Measurements from ENCODE around the gene FAM171A1. TPM values are rescaled to one million over a fixed set of nuclear protein-coding genes. Genes with fewer than 3 reads are reported as not detected.
A peak's percentile ranks its signal among the peaks of the same experiment; 100 is the strongest.
"Not testable (repeated sequence)": the region's sequence is repeated elsewhere in the genome, so short reads cannot be mapped to it uniquely, and the experiment has no call there.

FAM171A1 gene
- total and polyA plus RNA-seq, 5 donors, result 9.3 to 15.0 (median 13.6) TPM

DNA sequence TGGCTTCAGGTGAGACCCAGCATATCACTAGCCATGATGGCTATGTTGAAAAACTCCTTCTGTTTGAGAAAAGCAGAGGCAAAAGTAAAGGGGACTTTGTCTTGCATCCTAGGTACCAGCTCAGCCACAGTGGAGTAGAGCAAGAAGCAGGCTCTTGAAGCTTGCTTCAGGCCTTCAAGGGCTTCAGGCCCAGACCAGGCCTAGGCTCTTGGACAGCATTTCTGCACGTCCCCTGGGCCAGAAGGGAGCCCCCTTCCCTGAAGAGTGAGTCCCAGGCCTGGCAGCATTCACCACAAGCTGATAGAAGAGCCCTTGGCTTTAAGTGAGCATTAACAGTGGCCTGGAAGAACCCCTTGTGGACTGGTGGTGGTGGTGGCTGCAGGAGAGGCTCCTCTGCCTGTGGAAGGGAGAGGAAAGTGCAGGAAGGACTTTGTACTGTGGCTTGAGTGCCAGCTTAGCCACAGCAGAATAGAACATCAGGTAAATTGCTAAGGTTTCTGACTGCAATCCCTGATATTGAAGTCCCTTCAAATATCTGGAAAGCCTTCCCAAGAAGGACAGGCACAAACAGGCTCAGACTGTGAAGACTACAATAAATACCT is 28.1 kb upstream of the FAM171A1 start:
- 60% methylated on average over 1 of the region's 1 CpG for WGBS
- Histone ChIP-seq H3K27ac (ENCODE audit: low read length) (no peak overlapping the region), H3K4me1 (ENCODE audit: control insufficient read depth, insufficient read depth, low read length) (no peaks in the 10 kb centered on the region), H3K9me3 (ENCODE audit: control insufficient read depth, low read length) (no peaks in the 10 kb centered on the region), H3K4me3 (ENCODE audit: low read length) (no peak overlapping the region), H3K27me3 (ENCODE audit: control insufficient read depth, insufficient read depth) (no peaks in the 10 kb centered on the region)
- no peak for ATAC-seq
- DNase-seq, result no peak
- intact Hi-C loops (cut with DNase I), result no loop called here

DNA sequence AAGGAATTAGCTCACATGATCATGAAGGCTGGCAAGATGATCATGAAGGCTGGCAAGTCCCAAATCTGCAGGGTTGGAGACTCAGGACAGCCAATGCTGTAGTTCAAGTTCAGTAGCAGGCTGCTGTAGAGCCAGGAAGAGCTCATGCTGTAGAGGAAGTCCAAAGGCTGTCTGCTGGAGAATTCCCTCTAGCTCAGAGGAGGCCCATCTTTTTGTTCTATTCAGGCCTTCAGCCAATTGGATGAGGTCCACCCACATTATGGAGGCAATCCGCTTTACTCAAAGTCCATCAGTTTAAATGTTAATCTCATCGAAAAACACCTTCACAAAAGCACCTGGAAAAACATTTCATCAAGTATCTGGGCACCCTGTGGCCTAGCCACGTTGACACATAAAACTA is 24.8 kb upstream of the FAM171A1 start:
- DNase-seq (no peak), ATAC-seq (no peak)
- Histone ChIP-seq H3K27me3 (ENCODE audit: control insufficient read depth, insufficient read depth) (no peaks in the 10 kb centered on the region), H3K4me3 (ENCODE audit: low read length) (no peak overlapping the region), H3K9me3 (ENCODE audit: control insufficient read depth, low read length) (no peaks in the 10 kb centered on the region), H3K4me1 (ENCODE audit: control insufficient read depth, insufficient read depth, low read length) (no peaks in the 10 kb centered on the region), H3K27ac (ENCODE audit: low read length) (no peak overlapping the region)
- intact Hi-C loops (cut with DNase I), result no loop called here
- 85% methylated on average over 3 of the region's 3 CpGs for WGBS

- no peaks in the 10 kb centered on the region for H3K9me3 ChIP-seq (ENCODE audit: control insufficient read depth, low read length)
- no peak overlapping the region for H3K27ac ChIP-seq (ENCODE audit: low read length)
- 52% methylated on average over 4 of the region's 4 CpGs for WGBS
- DNase-seq (no peak), ATAC-seq (no peak)
- H3K4me1 ChIP-seq (ENCODE audit: control insufficient read depth, insufficient read depth, low read length), result no peaks in the 10 kb centered on the region
- no peak overlapping the region for H3K4me3 ChIP-seq (ENCODE audit: low read length)
- intact Hi-C loops (cut with DNase I), result no loop called here
- no peaks in the 10 kb centered on the region for H3K27me3 ChIP-seq (ENCODE audit: control insufficient read depth, insufficient read depth)
These were observed 22.2 kb upstream of the FAM171A1 start for GRCh38 chr10:15393139-15393825.

DNA sequence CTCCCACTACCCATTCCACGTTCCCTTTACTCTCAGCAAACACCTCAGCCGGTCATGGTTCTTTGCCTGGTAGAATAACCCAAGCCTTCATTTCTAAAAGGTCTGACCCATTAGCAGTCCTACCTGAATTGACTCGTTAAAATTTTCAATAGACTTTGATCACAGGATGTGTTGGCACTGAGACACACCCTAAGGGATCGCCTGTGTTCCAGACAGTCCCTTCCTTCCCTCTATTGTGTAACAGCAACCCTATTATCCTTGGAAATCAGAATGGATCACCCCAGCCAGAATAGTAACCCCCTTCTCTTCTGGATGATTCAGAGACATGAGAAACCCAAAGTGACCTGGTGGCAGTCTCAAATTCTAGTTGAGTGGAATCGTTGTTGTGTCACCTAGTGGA is 20.4 kb upstream of the FAM171A1 start:
- ATAC-seq (peak; percentile 51 to 61), DNase-seq (no peak)
- no peaks in the 10 kb centered on the region for H3K4me1 ChIP-seq (ENCODE audit: control insufficient read depth, insufficient read depth, low read length)
- H3K4me3 ChIP-seq (ENCODE audit: low read length), result no peak overlapping the region
- H3K9me3 ChIP-seq (ENCODE audit: control insufficient read depth, low read length), result no peaks in the 10 kb centered on the region
- no peaks in the 10 kb centered on the region for H3K27me3 ChIP-seq (ENCODE audit: control insufficient read depth, insufficient read depth)
- intact Hi-C loops (cut with DNase I), result no loop called here
- WGBS, result 76% methylated on average over 5 of the region's 5 CpGs
- no peak overlapping the region for H3K27ac ChIP-seq (ENCODE audit: low read length)

GRCh38 chr10:15388172-15388571 is 17.1 kb upstream of the FAM171A1 start:
- H3K4me3 ChIP-seq (ENCODE audit: low read length); DNase-seq; ATAC-seq; H3K27me3 ChIP-seq (ENCODE audit: control insufficient read depth, insufficient read depth); intact Hi-C loops (cut with DNase I); H3K9me3 ChIP-seq (ENCODE audit: control insufficient read depth, low read length); H3K4me1 ChIP-seq (ENCODE audit: control insufficient read depth, insufficient read depth, low read length); H3K27ac ChIP-seq (ENCODE audit: low read length): not testable (repeated sequence)
- WGBS, result 92% methylated on average over 7 of the region's 7 CpGs

- H3K9me3 ChIP-seq (ENCODE audit: control insufficient read depth, low read length), result no peaks in the 10 kb centered on the region
- no peaks in the 10 kb centered on the region for H3K4me1 ChIP-seq (ENCODE audit: control insufficient read depth, insufficient read depth, low read length)
- WGBS, result 42% methylated on average over 5 of the region's 5 CpGs
- H3K27ac ChIP-seq (ENCODE audit: low read length), result no peak overlapping the region
- H3K27me3 ChIP-seq (ENCODE audit: control insufficient read depth, insufficient read depth), result no peaks in the 10 kb centered on the region
- intact Hi-C loops (cut with DNase I), result no loop called here
- ATAC-seq (peak in 1 of 2 donors; percentile 30), DNase-seq (no peak)
- H3K4me3 ChIP-seq (ENCODE audit: low read length), result no peak overlapping the region
These were observed 15.9 kb upstream of the FAM171A1 start for GRCh38 chr10:15387021-15387420.

DNA sequence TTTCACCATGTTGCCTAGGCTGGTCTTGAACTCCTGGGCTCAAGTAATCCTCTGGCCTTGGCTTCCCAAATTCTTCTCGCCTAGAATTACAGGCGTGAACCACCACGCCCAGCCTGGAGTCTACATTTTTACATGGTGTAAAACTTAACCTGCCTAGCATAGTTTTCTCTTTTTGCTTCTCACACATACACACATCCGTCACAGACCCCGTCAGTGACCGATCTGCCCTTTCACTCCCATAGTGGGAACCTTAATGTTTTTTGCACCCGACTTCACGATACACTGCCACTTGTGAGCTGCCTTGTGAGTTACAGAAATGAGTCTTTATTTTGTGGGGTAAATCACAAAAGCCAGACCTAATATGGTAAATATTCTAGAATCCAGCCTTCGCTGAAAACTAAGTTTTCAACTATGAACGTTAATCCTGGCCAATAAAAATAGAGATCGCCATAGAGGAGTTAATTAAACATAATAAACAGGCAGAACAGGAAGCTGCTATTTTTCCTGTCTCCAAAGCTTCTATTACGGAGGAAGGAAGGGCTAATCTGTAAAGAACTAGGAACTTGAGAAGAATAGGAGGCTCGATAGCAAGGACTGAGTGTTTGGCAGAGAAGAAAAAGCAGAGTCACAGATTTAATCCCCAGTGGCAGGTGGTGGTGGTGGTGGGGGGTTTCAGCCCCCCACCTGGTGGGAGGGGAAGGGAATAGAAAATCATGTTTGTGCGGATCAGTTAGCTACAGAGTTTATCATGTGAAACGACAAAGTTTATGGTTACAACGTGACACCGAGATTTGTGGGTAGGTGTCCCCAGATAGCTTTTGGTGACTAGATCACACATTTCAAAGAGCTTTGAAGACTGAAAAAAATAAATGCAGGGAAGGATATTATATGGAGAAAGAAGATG is 14.7 kb upstream of the FAM171A1 start:
- WGBS, result 57% methylated on average over 17 of the region's 17 CpGs
- intact Hi-C loops (cut with DNase I), result no loop called here
- DNase-seq (peak in 2 of 3 donors; percentile 29 to 49), ATAC-seq (peak; percentile 61 to 90)
- Histone ChIP-seq H3K27ac (ENCODE audit: low read length) (no peak overlapping the region), H3K4me1 (ENCODE audit: control insufficient read depth, insufficient read depth, low read length) (no peaks in the 10 kb centered on the region), H3K27me3 (ENCODE audit: control insufficient read depth, insufficient read depth) (no peaks in the 10 kb centered on the region), H3K4me3 (ENCODE audit: low read length) (no peak overlapping the region), H3K9me3 (ENCODE audit: control insufficient read depth, low read length) (no peaks in the 10 kb centered on the region)

DNA sequence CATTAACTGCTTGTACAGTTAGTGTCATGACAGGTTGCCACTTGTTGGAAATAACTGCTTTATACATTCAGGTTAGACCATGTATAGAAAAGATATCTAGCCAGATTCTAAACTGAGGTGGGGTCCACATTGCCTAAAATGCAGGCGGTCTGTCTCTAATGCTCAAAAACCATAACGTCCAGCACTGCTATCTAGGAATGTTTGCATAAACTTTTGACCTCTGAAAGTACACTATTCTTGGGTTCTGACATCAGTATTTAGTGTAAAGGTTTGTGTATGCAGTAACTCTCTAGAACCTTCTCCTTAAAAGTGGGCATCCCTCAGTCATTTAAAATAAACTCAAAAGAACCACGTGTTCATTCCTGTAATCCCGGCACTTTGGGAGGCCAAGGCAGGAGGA is 10.3 kb upstream of the FAM171A1 start:
- no peak overlapping the region for H3K4me3 ChIP-seq (ENCODE audit: low read length)
- 49% methylated on average over 4 of the region's 4 CpGs for WGBS
- intact Hi-C loops (cut with DNase I), result no loop called here

GRCh38 chr10:15379078-15379477 is 8.0 kb upstream of the FAM171A1 start:
- ATAC-seq, result peak in 1 of 2 donors; percentile 50
- intact Hi-C loops (cut with DNase I), result no loop called here
- 71% methylated on average over 5 of the region's 5 CpGs for WGBS

More for the DNA sequence above, 10.3 kb upstream of the FAM171A1 start:
- no peaks in the 10 kb centered on the region for H3K4me1 ChIP-seq (ENCODE audit: control insufficient read depth, insufficient read depth, low read length)
- no peak for ATAC-seq
- no peak for DNase-seq
- no peaks in the 10 kb centered on the region for H3K27me3 ChIP-seq (ENCODE audit: control insufficient read depth, insufficient read depth)
- no peaks in the 10 kb centered on the region for H3K9me3 ChIP-seq (ENCODE audit: control insufficient read depth, low read length)
- H3K27ac ChIP-seq (ENCODE audit: low read length), result no peak overlapping the region

DNA sequence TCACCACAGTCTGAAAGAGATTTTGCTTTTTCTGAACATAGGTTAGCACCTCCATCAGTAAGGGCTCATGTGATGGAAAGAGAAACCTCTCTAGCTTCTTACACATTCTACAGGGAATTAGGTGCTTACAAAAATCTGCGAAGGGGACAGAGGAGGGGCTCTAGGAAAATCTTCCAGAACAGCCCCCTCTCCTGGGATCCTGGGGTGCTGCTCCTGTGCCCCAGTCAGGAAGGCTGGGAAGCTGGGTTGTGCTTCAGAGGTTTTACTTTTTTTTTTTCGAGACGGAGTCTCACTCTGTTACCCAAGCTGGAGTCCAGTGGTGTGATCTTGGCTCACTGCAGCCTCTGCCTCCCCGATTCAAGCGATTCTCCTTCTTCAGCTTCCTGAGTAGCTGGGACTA is 7.5 kb upstream of the FAM171A1 start:
- Histone ChIP-seq H3K9me3 (ENCODE audit: control insufficient read depth, low read length) (no peaks in the 10 kb centered on the region), H3K4me1 (ENCODE audit: control insufficient read depth, insufficient read depth, low read length) (no peaks in the 10 kb centered on the region), H3K27me3 (ENCODE audit: control insufficient read depth, insufficient read depth) (no peaks in the 10 kb centered on the region), H3K27ac (ENCODE audit: low read length) (no peak overlapping the region), H3K4me3 (ENCODE audit: low read length) (no peak overlapping the region)
- 63% methylated on average over 5 of the region's 5 CpGs for WGBS
- ATAC-seq (peak in 1 of 2 donors; percentile 39), DNase-seq (no peak)
- intact Hi-C loops (cut with DNase I), result no loop called here

More at GRCh38 chr10:15379078-15379477, 8.0 kb upstream of the FAM171A1 start:
- Histone ChIP-seq H3K4me3 (ENCODE audit: low read length) (no peak overlapping the region), H3K27me3 (ENCODE audit: control insufficient read depth, insufficient read depth) (no peaks in the 10 kb centered on the region), H3K4me1 (ENCODE audit: control insufficient read depth, insufficient read depth, low read length) (no peaks in the 10 kb centered on the region), H3K9me3 (ENCODE audit: control insufficient read depth, low read length) (no peaks in the 10 kb centered on the region), H3K27ac (ENCODE audit: low read length) (no peak overlapping the region)
- DNase-seq, result no peak

DNA sequence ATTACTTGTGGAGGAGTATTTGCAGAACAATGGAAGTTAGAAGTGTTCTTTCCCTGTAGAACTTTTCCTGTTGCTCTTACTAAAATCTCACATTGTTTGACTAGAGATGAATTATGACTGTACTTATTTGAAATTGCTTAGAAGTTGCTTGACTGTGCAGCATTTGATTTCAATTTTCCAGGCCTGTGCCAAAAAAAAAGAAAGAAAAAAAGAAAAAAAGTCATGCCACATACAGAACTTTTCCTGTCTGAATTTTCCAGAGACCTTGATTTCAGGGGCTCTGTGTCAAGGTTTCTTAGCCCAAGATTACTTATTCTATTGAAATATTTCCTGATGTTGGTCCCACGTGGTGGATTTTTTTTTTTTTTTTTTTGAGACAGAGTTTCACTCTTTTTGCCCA is 3.5 kb upstream of the FAM171A1 start:
- 17% methylated on average over 1 of the region's 1 CpG for WGBS
- no peak for DNase-seq
- H3K27ac ChIP-seq (ENCODE audit: low read length), result no peak overlapping the region

More for the DNA sequence above, 3.5 kb upstream of the FAM171A1 start:
- H3K27me3 ChIP-seq (ENCODE audit: control insufficient read depth, insufficient read depth), result no peaks in the 10 kb centered on the region
- H3K4me1 ChIP-seq (ENCODE audit: control insufficient read depth, insufficient read depth, low read length), result no peaks in the 10 kb centered on the region
- no peaks in the 10 kb centered on the region for H3K9me3 ChIP-seq (ENCODE audit: control insufficient read depth, low read length)
- no peak overlapping the region for H3K4me3 ChIP-seq (ENCODE audit: low read length)
- ATAC-seq, result no peak
- intact Hi-C loops (cut with DNase I), result loop anchor here (5.0 kb wide), 2 partner anchors 112 to 162 kb away; no protein-coding TSS in a partner anchor

Data from right cardiac atrium (tissue), 5 donors.